Right renal pelvis (tissue), 4 donors: ENCODE measurements around the gene CNNM1. TPM values are rescaled to one million over a fixed set of nuclear protein-coding genes. Genes with fewer than 3 reads are reported as not detected.

Source experiments
- DNase-seq, 4 donors: peaks; one replicate each; pipeline ENCODE4 v3.0.0-alpha.2; 2013; ENCODE audit warnings: low read depth in 4 of 4, low spot score in 3 of 4, missing footprints in 1 of 4
- polyA plus RNA-seq, 4 donors: library from polyadenylated mRNA; unstranded; fragments of 120-200 nt; gene quantifications; one replicate each; pipeline ENCODE4 v1.2.1, GENCODE V29; 2013; ENCODE audit not compliant: insufficient read length in 4 of 4

The CNNM1 gene
- polyA plus RNA-seq, 4 donors = 1.6 to 1.9 (median 1.7) TPM

DNA sequence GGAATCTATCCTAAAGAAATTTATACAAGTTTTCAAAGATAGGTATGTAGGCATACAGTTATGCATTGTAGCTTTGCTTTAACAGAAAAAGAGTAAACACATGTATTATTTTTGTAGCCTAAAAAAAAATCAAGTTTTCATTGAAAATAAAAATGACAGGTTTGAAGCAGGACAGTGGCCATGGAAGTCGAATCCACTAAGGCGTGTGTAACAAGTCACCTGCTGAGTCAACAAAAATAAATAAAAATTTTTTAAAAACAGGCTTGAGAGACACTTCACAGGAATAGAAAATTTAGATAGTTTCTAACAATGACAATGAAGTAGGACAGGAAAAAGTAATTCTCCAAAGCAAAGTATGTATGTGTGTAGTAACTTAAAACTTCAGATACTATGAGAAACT, 109.7 kb downstream of the CNNM1 start:
- no peak for DNase-seq

DNA sequence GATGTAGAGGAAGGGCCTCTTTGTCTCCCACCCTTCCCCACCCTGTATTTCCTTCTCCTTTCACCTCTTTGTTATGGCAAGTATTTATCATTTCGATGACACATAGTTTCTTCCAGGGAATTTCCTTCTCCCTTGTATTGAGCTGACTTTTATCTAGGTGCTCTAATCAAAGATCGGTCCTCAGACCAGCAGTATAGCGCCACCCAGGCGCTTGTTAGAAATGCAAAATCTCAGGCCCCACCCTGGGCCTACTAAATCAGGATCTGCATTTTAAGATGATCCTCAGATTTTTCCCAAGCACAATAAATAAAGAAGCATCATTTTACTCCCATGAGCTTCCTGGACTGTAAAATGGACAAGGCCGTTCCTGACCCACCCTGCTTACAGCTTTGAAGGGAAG, 113.2 kb downstream of the CNNM1 start:
- DNase-seq = no peak

DNA sequence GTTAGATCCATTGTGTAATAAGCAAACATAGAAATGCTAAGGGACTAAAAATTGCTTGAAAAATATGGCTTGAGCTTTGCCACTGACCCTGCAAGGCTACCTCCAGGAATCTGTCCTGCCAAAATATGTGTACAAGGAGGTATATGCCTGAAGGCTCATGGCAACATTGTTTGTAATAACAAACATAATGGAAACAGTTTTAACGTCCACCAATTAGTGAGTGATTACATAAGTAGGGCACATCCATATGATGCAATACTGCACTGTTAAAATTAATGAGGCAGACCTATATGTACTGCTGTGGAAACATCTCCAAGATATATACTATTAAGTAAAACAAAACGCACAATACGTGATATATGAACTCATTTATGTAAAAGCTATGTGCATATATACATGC, 114.3 kb downstream of the CNNM1 start:
- DNase-seq = no peak

Other genes with a start within 250 kb of the CNNM1 start
- gene HPSE2, start 93.5 kb upstream of the CNNM1 start, polyA plus RNA-seq = 1 to 10 TPM in 2 of 4 donors, under 1 TPM in 2; 0.60 to 1.9 (median 1.2) TPM
- gene GOT1, start 101.3 kb downstream of the CNNM1 start, polyA plus RNA-seq = 10 to 100 TPM; 85.3 to 93.0 (median 91.0) TPM
- gene NKX2-3, start 203.6 kb downstream of the CNNM1 start, polyA plus RNA-seq = not detected